Upper lobe of left lung (tissue), 4 donors: ENCODE measurements around the gene ACSM2B.
"Not testable (repeated sequence)": the region's sequence is repeated elsewhere in the genome, so short reads cannot be mapped to it uniquely, and the experiment has no call there.

ENCODE experiments used
- CTCF ChIP-seq, 6 experiments: fragments of 450-650 bp in 4 of 6; fragments of 200-600 bp in 2 of 6; sonication (generic) in 2 of 6; IDR thresholded peaks; one replicate each; pipeline ENCODE4 v1.5.1; 2016 to 2019; ENCODE audit warnings: antibody characterized with exemption in 6 of 6
- EP300 ChIP-seq, 4 donors: sonication (generic); formaldehyde crosslinking; IDR thresholded peaks; one replicate each; pipeline ENCODE4 v1.5.1; 2017; ENCODE audit warnings: antibody characterized with exemption in 4 of 4, control low read depth in 2 of 4
- POLR2A ChIP-seq, 4 donors: fragments of 450-650 bp; IDR thresholded peaks; one replicate each; pipeline ENCODE4 v1.5.1; 2016 to 2017; ENCODE audit warnings: antibody characterized with exemption in 4 of 4, mild to moderate bottlenecking in 2 of 4

DNA sequence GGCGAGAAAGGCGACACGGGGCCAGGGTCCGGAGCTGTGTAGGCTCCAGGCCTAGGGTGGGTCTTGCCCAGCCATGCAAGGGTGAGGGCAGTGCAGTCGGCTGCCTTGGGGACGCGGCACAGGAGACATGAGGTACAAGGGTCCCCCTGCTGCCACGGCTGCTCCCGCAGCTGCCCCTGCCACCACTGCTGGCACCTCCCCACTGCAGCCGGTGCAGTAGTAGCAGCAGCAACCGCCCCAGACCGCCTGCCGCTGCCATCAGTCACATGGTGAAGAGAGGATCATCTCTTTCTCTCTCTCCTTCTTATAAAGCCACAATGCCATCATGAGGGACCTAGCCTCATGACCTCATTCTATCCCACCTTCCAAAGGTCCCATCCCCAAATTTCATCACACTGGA lies 44.4 kb downstream of the ACSM2B start:
- TF ChIP-seq POLR2A, CTCF, EP300 (IDR thresholded peaks at IDR 0.05): not testable (repeated sequence)
